SU-DHL-6 (cell line): ENCODE measurements around the gene SNRPD3.
A peak's percentile ranks its signal among the peaks of the same experiment; 100 is the strongest.

Source experiments
- H2AFZ ChIP-seq: fragments of 200-600 bp; sonication (generic); 2 replicates; pipeline ENCODE4 v1.6.1; 2014; ENCODE audit warnings: low read depth, mild to moderate bottlenecking, moderate library complexity, mixed read lengths, antibody characterized with exemption, low read length; ENCODE audit not compliant: severe bottlenecking
- H3F3A ChIP-seq: fragments of 200-600 bp; shearing (Covaris generic); 2 replicates; pipeline ENCODE4 v1.6.0; 2016; ENCODE audit warnings: antibody characterized with exemption, mild to moderate bottlenecking; ENCODE audit not compliant: insufficient read depth
- H3K27ac ChIP-seq: fragments of 200-600 bp; sonication (generic); 2 replicates; pipeline ENCODE4 v1.5.1; 2016; ENCODE audit warnings: low read depth, mild to moderate bottlenecking, low read length, moderate library complexity, mixed read lengths
- H3K27me3 ChIP-seq: fragments of 200-600 bp; sonication (generic), shearing (Covaris generic); 2 replicates; pipeline ENCODE4 v1.6.0; 2014; ENCODE audit warnings: mild to moderate bottlenecking, low read length
- H3K36me3 ChIP-seq: fragments of 200-600 bp; sonication (generic); 2 replicates; pipeline ENCODE4 v1.6.1; 2014; ENCODE audit warnings: mild to moderate bottlenecking, low read length, mixed read lengths
- H3K4me2 ChIP-seq: fragments of 300-600, 200-600 bp; shearing (Covaris generic), sonication (generic); 2 replicates; pipeline ENCODE4 v1.6.0; 2014; ENCODE audit warnings: low read length, low read depth, mild to moderate bottlenecking; ENCODE audit not compliant: poor library complexity, severe bottlenecking
- H3K4me3 ChIP-seq: fragments of 200-600 bp; sonication (generic); 2 replicates; pipeline ENCODE4 v1.5.1; 2014; ENCODE audit warnings: antibody characterized with exemption, low read length, mild to moderate bottlenecking, mixed read lengths; ENCODE audit not compliant: insufficient read depth, poor library complexity, severe bottlenecking
- H3K79me2 ChIP-seq: fragments of 200-600 bp; sonication (generic); 2 replicates; pipeline ENCODE4 v1.6.1; 2014; ENCODE audit warnings: mild to moderate bottlenecking, low read length, moderate library complexity; ENCODE audit not compliant: insufficient read depth
- H3K9ac ChIP-seq: fragments of 200-600 bp; sonication (generic); 2 replicates; pipeline ENCODE4 v1.7.0; 2014; ENCODE audit warnings: mild to moderate bottlenecking, low read length
- H3K9me2 ChIP-seq: fragments of 200-600 bp; sonication (generic); replicated peaks from 2 replicates; pipeline ENCODE4 v1.6.1; 2014; ENCODE audit warnings: low read length; ENCODE audit not compliant: insufficient read depth
- H3K9me3 ChIP-seq: fragments of 200-600 bp; sonication (generic); 2 replicates; pipeline ENCODE4 v1.6.1; 2014; ENCODE audit warnings: low read length, mixed read lengths; ENCODE audit not compliant: insufficient read depth
- H4K20me1 ChIP-seq: fragments of 200-600 bp; sonication (generic); 2 replicates; pipeline ENCODE4 v1.6.1; 2014; ENCODE audit warnings: low read depth, mild to moderate bottlenecking, antibody characterized with exemption, low read length, moderate library complexity, mixed read lengths
- EZH2phosphoT487 ChIP-seq: fragments of 200-600 bp; sonication (generic), shearing (Covaris generic); conservative IDR thresholded peaks from 2 replicates; pipeline ENCODE4 v1.6.1; 2018; ENCODE audit warnings: mild to moderate bottlenecking, antibody characterized with exemption, low read length, moderate library complexity, mixed read lengths
- TF ChIP-seq, protein P1 (sequence below): fragments of 200-600 bp; sonication (generic); IDR thresholded peaks from one replicate; pipeline ENCODE4 v1.5.1; 2017; ENCODE audit warnings: antibody characterized with exemption, mild to moderate bottlenecking, low read length, moderate library complexity; ENCODE audit not compliant: insufficient read depth, poor library complexity, severe bottlenecking

SNRPD3 gene

DNA sequence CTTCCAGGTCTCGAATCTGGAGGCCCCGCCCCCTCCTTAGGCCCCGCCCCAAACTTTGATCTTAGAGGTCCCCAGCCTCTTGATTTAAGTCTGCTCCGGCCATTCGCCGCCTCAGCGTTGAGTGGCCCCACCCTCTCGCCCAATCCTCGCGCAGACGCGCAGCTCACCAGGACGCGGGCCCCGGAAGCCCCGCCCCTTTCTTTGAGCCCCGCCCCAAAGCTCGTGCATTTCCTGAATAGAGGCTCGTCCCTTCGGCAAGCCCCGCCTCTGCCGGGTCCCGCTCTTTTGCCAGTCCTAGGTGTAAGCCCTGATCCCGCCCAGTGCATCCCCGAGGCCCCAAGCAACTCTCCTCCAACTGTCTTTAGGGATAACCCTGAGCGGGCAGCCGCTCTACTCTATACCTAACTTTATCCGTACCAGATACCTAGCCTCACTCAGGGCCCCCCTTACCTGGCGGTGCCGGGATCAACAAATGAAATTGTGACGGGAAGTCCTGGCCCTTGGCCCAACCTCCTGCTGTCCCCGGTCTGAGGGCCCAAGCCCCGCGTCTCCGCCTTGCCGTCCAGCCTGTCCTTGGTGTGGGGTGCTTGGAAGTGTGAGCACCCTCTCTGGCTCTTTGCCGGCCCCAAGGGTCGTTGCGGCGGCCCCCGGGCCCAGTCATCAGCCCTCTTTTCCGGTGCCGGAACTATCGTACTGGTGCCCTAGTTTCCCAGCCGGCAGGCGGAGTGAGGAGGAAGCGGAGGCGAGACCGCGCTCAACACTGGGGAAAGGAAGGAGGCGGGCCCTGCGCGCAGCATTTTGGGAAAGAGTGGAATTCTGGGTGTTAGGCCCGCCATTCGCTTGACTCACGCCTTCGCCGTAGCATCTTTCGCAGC lies at the start of gene SNRPD3:
TSS of gene SNRPD3 (plus strand) at position 835 of the 875 bp plus-strand sequence. CDS start 1,676 bp downstream, outside the sequence.
- Histone ChIP-seq H3K4me2 (peak within 1 kb of the TSS; percentile 100), H2AFZ (peak within 1 kb of the TSS; percentile 96), H3K9ac (peak within 1 kb of the TSS; percentile 99), H3K27ac (peak within 1 kb of the TSS; percentile 89), H3F3A (no peaks in the 10 kb centered on the region), H3K9me3 (no peaks in the 10 kb centered on the region), H3K9me2 (no peaks in the 10 kb centered on the region), H3K4me3 (peak within 1 kb of the TSS; percentile 97), H3K79me2 (peaks cover 87% of the 10 kb centered on the region), H4K20me1 (peaks cover 5% of the 10 kb centered on the region; the same call in 1 of the 2 replicates), H3K36me3 (peaks cover 17% of the 10 kb centered on the region), H3K27me3 (no peaks in the 10 kb centered on the region)
- no peak for TF ChIP-seq EZH2phosphoT487
- TF ChIP-seq, protein P1, sequence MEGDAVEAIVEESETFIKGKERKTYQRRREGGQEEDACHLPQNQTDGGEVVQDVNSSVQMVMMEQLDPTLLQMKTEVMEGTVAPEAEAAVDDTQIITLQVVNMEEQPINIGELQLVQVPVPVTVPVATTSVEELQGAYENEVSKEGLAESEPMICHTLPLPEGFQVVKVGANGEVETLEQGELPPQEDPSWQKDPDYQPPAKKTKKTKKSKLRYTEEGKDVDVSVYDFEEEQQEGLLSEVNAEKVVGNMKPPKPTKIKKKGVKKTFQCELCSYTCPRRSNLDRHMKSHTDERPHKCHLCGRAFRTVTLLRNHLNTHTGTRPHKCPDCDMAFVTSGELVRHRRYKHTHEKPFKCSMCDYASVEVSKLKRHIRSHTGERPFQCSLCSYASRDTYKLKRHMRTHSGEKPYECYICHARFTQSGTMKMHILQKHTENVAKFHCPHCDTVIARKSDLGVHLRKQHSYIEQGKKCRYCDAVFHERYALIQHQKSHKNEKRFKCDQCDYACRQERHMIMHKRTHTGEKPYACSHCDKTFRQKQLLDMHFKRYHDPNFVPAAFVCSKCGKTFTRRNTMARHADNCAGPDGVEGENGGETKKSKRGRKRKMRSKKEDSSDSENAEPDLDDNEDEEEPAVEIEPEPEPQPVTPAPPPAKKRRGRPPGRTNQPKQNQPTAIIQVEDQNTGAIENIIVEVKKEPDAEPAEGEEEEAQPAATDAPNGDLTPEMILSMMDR: no peak

DNA sequence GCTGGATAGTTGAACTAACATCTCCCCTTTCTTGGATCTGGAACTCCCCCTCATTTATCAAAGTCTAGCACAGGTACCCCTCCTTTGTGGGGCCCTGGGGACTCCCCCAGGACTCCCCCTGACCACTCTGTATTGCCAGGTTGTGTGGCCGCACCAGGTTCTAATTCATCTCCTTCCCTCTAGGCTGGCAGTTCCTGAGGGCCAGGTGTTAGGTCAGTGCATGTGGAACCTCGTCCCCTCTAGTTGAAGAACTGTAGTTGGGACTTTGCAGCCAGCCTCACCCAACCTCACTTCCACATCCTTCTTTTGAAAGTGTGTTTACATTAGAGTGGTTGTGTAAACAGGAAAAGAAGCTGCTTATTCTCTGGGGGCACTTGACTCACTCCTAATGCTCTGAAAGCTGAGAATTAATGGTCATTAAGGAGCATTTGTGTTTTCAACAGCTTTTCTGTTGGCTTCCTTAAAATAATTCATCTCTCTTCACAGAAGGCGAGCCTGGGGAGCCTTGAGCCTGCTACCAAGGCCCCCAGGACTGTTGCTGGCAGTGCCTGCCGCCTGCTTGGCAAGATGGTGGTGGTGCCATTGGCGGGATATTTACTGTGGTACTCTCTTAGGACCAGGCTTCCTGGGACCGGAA lies 48.9 kb upstream of the SNRPD3 start:
- Histone ChIP-seq H3K36me3 (no peaks in the 10 kb centered on the region), H4K20me1 (no peaks in the 10 kb centered on the region), H3K27ac (no peak overlapping the region), H2AFZ (no peak overlapping the region), H3K79me2 (no peaks in the 10 kb centered on the region), H3K9ac (no peak overlapping the region), H3K27me3 (no peaks in the 10 kb centered on the region), H3K9me3 (no peaks in the 10 kb centered on the region), H3F3A (no peaks in the 10 kb centered on the region), H3K4me3 (no peak overlapping the region), H3K9me2 (no peaks in the 10 kb centered on the region), H3K4me2 (no peak overlapping the region)
- TF ChIP-seq, protein P1: no peak
- no peak for TF ChIP-seq EZH2phosphoT487

DNA sequence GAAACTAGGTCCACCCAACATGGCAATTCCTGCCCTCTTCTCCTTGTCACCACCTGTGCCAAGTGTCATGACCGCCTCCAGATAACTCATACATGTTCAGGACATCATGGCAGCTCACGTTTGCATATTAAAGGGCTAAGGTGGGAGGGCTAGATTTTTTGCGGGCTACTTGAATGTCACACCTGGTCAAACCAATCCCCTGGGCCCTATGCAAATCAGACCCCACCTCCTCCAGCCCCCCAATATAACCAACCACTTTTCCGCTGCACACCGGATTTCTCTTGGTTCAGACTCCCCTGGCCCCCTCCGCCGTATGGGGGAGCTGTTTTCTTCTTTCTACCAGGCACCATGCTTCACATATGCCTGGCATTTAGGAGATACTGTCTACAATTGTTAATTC lies 48.1 kb upstream of the SNRPD3 start:
- no peaks in the 10 kb centered on the region for H4K20me1 ChIP-seq
- no peak overlapping the region for H3K4me3 ChIP-seq
- no peaks in the 10 kb centered on the region for H3K9me2 ChIP-seq
- no peaks in the 10 kb centered on the region for H3K36me3 ChIP-seq
- no peaks in the 10 kb centered on the region for H3K9me3 ChIP-seq
- no peaks in the 10 kb centered on the region for H3F3A ChIP-seq
- TF ChIP-seq EZH2phosphoT487: no peak
- TF ChIP-seq, protein P1: no peak
- H3K4me2 ChIP-seq: no peak overlapping the region
- no peak overlapping the region for H2AFZ ChIP-seq
- no peaks in the 10 kb centered on the region for H3K79me2 ChIP-seq
- no peak overlapping the region for H3K9ac ChIP-seq
- no peak overlapping the region for H3K27ac ChIP-seq
- no peaks in the 10 kb centered on the region for H3K27me3 ChIP-seq
